GM19452 (cell line): ENCODE data around the gene KANK3.
"Not testable (repeated sequence)": the region's sequence is repeated elsewhere in the genome, so short reads cannot be mapped to it uniquely, and the experiment has no call there.

ENCODE experiments used
- ATAC-seq: cut with Tn5 transposase; IDR thresholded peaks from one replicate; pipeline ENCODE4 v1.9.1; 2021; ENCODE audit not compliant: unreplicated experiment

Gene KANK3

GRCh38 chr19:8371011-8371804, 28.1 kb upstream of the KANK3 start:
- no peak for ATAC-seq

- ATAC-seq, result no peak
Measured at GRCh38 chr19:8370176-8371010, 27.3 kb upstream of the KANK3 start.

DNA sequence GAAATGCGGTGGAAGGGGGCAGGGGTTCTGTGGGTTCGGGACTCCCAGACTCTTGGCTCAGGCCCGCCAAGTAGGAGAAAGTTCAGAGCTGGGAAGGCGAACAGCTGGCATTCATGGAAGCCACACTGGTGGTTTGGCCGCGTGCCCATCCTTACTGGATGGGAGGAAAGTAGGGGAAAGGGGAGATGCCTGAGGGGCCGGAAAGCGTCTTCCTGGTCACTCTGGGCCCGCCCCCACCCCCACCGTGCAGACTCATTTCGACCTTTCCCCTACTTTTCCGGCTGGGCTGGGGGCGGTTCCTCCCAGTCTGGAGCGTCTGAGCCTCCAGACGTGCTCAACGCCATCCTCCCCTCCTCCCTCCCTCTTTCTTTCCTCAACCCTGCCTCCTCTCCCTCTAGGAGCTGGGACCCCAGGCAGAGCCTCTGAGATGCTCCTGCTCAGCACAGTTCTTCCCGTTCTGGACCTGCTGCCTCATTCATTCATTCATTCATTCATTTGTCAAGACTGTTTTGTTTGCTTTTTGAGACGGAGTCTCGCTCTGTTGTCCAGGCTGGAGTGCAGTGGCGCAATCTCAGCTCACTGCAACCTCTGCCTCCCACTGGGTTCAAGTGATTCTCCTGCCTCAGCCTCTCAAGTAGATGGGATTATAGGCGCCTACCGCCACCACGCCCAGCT, 24.4 kb upstream of the KANK3 start:
- no peak for ATAC-seq

DNA sequence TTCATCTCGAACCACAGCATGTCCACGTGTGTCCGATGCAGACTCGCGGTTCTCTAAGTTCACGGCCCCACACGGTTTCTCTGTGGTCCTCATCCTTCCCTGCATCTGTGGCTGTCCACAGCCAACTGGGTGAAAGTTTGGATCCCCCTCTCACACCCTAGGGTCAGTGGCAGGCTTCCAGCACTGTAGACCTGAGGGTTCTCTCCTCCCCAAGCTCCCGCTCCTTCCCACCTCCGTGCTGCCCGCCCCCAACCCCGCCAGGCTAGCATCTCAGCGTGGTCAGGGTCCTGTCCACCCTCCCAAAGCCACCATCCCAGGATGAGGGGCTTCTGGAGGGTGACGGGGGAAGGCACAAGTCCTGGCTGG, 23.9 kb upstream of the KANK3 start:
- ATAC-seq, result no peak

DNA sequence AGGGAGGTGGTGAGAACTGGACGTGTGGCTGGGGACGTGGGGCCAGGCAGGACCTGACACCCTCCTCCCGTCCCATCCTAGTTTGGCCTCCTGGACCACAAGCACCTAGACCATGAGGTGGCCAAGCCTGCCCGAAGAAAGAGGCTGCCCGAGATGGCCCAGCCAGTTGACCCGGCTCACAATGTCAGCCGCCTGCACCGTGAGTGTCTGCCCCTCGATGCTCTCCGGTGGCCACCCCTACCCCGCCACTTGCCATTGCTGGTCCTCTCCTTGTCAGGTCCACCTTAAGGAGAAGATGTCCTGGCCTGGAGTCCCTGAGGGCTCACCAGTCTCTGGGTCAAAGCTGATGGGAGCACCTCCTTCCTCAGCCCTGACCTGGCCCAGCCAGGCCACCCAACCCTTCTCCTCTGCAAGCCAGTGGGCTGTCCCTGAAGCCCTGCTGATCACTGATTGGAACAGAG, 23.1 kb upstream of the KANK3 start:
- no peak for ATAC-seq

- no peak for ATAC-seq
Measured at GRCh38 chr19:8363803-8364771, 21.0 kb upstream of the KANK3 start, which contains the start of gene ANGPTL4. Gene ANGPTL4, plus strand, starts transcription at chr19:8364155. Its CDS starts 167 bp downstream, at chr19:8364322.

- ATAC-seq, result no peak
Measured at GRCh38 chr19:8361921-8362793, 19.1 kb upstream of the KANK3 start.

- no peak for ATAC-seq
Measured at GRCh38 chr19:8360196-8360595, 17.1 kb upstream of the KANK3 start.

DNA sequence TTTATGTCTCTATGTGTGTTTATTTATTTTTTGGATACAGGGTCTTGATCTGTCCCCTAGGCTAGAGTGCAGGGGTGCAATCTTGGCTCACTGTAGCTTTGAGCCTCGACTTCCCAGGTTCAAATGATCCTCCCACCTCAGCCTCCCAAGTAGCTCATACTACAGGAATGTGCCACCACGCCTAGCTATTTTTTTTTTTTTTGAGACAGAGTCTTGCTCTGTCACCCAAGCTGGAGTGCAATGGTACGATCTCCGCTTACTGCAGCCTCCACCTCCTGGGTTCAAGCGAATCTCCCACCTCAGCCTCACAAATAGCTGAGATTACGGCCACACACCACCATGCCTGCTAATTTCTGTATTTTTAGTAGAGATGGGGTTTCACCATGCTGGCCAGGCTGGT, 15.9 kb upstream of the KANK3 start:
- ATAC-seq, result no peak

DNA sequence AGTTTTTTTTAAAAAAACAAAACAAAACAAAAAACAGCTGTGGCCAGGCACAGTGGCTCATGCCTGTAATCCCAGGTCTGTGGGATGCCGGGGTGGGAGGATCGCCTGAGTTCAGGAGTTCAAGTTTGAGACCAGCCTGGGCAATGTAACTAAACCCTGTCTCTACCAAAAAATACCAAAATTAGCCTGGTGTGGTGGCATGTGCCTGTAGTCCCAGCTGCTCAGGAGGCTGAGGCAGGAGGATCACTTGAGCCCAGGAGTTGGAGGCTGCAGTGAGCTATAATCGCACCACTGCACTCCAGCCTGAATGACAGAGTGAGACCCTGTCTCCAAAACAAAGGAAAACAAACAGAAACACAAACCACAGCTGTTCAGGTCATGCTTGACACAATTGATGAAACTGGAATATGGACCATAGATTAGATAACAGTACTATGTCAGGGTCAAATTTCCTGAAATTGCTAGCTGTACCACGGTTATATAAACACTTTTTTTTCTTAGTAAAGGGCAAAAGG, 14.0 kb upstream of the KANK3 start:
- ATAC-seq, result no peak

- ATAC-seq, result no peak
Measured at GRCh38 chr19:8355631-8356402, 12.8 kb upstream of the KANK3 start.

DNA sequence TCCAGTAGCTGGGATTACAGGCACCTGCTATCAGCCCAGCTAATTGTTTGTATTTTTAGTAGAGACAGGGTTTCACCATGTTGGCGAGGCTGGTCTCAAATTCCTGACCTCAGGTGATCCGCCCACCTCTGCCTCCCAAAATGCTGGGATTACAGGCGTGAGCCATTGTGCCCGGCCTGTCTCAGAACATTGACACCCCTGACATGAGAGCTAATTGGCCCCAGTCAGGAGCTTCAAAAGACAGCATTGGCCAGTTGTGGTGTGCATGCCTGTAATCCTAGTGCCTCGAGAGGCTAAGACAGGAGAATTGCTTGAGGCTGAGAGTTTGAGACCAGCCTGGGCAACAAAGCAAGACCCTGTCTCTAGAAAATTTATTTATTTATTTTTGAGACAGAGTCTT, 9.8 kb upstream of the KANK3 start:
- not testable (repeated sequence) for ATAC-seq

DNA sequence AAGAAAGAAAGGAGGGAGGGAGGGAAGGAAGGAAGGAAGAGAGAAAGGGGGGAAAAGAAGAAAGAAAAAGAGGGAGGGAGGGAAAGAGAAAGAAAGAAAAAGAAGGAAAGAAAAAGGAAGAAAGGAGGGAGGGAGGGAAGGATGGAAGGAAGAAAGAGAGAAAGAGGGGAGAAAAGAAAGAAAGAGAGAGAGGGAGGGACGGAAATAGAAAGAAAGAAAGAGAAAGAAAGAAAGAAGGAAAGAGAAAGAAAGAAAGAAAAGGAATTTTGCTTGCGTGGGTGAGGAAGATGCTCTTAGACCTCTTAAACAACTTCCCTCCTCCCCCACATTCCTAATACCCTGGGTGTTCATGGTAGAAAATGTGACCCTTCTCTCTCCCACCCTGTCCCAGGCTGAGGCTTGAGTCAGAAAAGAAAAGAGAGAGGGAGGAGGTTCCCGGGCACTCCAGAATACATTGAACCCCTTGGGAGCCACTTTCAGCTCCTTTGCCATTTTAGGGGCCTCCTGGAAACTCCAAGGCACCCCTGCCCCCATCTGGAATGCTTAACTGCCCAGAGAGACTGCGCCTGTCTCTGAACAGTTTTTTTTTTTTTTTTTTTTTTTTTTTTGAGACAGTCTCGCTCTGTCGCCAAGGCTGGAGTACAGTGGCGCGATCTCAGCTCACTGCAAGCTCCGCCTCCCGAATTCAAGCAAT, 9.2 kb upstream of the KANK3 start:
- no peak for ATAC-seq

DNA sequence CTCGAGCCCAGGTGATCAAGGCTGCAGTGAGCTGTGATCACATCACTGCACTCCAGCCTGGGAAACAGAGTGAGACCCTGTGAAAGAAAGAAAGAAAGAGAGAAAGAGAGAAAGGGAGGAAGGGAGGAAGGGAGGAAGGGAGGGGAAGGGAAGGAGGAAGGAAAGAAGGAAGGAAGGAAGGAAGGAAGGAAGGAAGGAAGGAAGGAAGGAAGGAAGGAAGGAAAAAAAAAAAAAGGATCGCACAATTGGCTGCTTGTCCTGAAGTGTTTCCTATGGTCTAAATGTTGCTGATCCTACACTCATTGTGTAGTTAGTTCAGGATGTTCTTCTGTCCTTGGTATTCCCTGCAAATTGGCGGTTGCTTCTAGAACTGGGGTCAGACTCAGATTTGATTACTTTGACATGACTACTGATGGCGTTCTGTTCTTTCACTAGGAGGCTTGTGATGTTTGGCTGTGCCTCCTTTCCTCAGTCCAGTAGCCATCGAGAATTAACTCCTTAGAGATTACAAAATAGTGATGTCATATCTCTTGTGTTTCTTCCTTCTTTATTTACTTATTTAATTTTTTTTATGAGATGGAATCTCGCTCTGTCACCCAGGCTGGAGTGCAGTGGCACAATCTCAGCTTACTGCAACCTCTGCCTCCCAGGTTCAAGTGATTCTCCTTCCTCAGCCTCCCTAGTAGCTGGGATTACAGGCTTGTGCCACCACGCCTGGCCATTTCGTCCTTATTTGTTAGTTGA, 6.7 kb upstream of the KANK3 start:
- ATAC-seq, result not testable (repeated sequence)

GRCh38 chr19:8343483-8343844, 402 bp upstream of the KANK3 start:
- no peak for ATAC-seq

DNA sequence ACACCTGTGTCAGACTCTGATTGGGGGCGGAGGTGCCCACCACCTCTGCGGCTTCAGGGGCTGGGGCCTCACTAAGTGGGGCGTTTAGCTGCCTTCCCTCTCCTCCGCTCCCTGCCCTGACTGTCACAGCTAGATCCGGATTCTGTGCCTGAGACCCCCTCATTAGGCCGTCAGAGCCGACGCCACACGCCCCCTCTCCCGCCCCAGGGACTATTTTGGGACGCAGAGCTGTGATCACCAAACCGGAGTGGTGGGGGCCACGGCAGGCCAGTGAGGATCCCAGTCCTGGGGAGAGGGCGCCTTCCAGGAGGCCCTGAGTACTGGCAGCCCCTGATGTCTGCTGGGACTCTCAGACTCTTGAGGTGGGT, 762 bp downstream of the KANK3 start:
- no peak for ATAC-seq

DNA sequence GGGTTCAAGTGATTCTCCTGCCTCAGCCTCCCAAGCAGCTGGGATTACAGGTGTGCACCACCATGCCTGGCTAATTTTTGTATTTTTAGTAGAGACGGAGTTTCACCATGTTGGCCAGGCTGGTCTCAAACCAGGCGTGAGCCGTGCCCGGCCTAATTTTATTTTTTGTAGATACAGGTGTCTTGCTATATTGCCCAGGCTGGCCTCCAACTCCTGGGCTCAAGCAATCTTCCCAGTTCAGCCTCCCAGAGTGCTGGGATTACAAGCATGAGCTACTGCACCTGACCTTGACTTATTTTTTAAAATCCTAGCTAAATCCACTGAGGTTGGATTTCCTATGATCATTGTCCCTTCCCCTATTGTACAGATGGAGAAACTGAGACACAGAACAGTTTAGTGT, 1.6 kb downstream of the KANK3 start:
- ATAC-seq, result not testable (repeated sequence)
